ENCODE measurements around the gene PKNOX2.

PKNOX2 gene

GRCh38 chr11:125276619-125276976 lies 112.0 kb downstream of the PKNOX2 start:
- Histone ChIP-seq H3K27me3 (ENCODE audit: insufficient read depth, low read length) (no peaks in the 10 kb centered on the region), H3K4me3 (ENCODE audit: low read length) (no peak overlapping the region), H3K4me1 (ENCODE audit: insufficient read depth, low read length) (peaks cover 11% of the 10 kb centered on the region), H3K36me3 (ENCODE audit: insufficient read depth, low read length) (no peaks in the 10 kb centered on the region), H3K9ac (ENCODE audit: low read depth, low read length) (no peak overlapping the region), H3K27ac (ENCODE audit: low read depth, low read length) (no peak overlapping the region), H3K9me3 (ENCODE audit: insufficient read depth, low read depth, low read length) (no peaks in the 10 kb centered on the region)

GRCh38 chr11:125279676-125280418 lies 115.3 kb downstream of the PKNOX2 start:
- Histone ChIP-seq H3K36me3 (ENCODE audit: insufficient read depth, low read length) (no peaks in the 10 kb centered on the region), H3K9me3 (ENCODE audit: insufficient read depth, low read depth, low read length) (no peaks in the 10 kb centered on the region), H3K27ac (ENCODE audit: low read depth, low read length) (no peak overlapping the region), H3K4me1 (ENCODE audit: insufficient read depth, low read length) (no peaks in the 10 kb centered on the region; the same call in 1 of the 2 replicates), H3K27me3 (ENCODE audit: insufficient read depth, low read length) (no peaks in the 10 kb centered on the region), H3K9ac (ENCODE audit: low read depth, low read length) (no peak overlapping the region), H3K4me3 (ENCODE audit: low read length) (no peak overlapping the region)
- 93% methylated on average over 8 of the region's 8 CpGs for WGBS

- Histone ChIP-seq H3K9me3 (ENCODE audit: insufficient read depth, low read depth, low read length) (no peaks in the 10 kb centered on the region), H3K4me3 (ENCODE audit: low read length) (no peak overlapping the region), H3K36me3 (ENCODE audit: insufficient read depth, low read length) (no peaks in the 10 kb centered on the region), H3K27ac (ENCODE audit: low read depth, low read length) (no peak overlapping the region), H3K27me3 (ENCODE audit: insufficient read depth, low read length) (no peaks in the 10 kb centered on the region), H3K9ac (ENCODE audit: low read depth, low read length) (no peak overlapping the region), H3K4me1 (ENCODE audit: insufficient read depth, low read length) (no peaks in the 10 kb centered on the region; the same call in 1 of the 2 replicates)
- WGBS: 97% methylated on average over 5 of the region's 5 CpGs
Observed at GRCh38 chr11:125280646-125281045, 116.1 kb downstream of the PKNOX2 start.

- no peak overlapping the region for H3K27ac ChIP-seq (ENCODE audit: low read depth, low read length)
- no peaks in the 10 kb centered on the region for H3K27me3 ChIP-seq (ENCODE audit: insufficient read depth, low read length)
- H3K9ac ChIP-seq (ENCODE audit: low read depth, low read length): no peak overlapping the region
- no peaks in the 10 kb centered on the region for H3K9me3 ChIP-seq (ENCODE audit: insufficient read depth, low read depth, low read length)
- H3K4me3 ChIP-seq (ENCODE audit: low read length): no peak overlapping the region
- 83% methylated on average over 12 of the region's 12 CpGs for WGBS
- peaks cover 3% of the 10 kb centered on the region; the same call in 1 of the 2 replicates for H3K4me1 ChIP-seq (ENCODE audit: insufficient read depth, low read length)
- no peaks in the 10 kb centered on the region for H3K36me3 ChIP-seq (ENCODE audit: insufficient read depth, low read length)
Observed at GRCh38 chr11:125281831-125282595, 117.5 kb downstream of the PKNOX2 start.

GRCh38 chr11:125282596-125282914 lies 118.0 kb downstream of the PKNOX2 start:
- Histone ChIP-seq H3K27me3 (ENCODE audit: insufficient read depth, low read length) (no peaks in the 10 kb centered on the region), H3K27ac (ENCODE audit: low read depth, low read length) (no peak overlapping the region), H3K4me3 (ENCODE audit: low read length) (no peak overlapping the region), H3K9ac (ENCODE audit: low read depth, low read length) (no peak overlapping the region), H3K9me3 (ENCODE audit: insufficient read depth, low read depth, low read length) (no peaks in the 10 kb centered on the region), H3K36me3 (ENCODE audit: insufficient read depth, low read length) (no peaks in the 10 kb centered on the region), H3K4me1 (ENCODE audit: insufficient read depth, low read length) (peaks cover 7% of the 10 kb centered on the region; the same call in 1 of the 2 replicates)
- 85% methylated on average over 3 of the region's 3 CpGs for WGBS

GRCh38 chr11:125284245-125284850 lies 119.8 kb downstream of the PKNOX2 start:
- Histone ChIP-seq H3K4me1 (ENCODE audit: insufficient read depth, low read length) (peaks cover 13% of the 10 kb centered on the region; the same call in 1 of the 2 replicates), H3K9me3 (ENCODE audit: insufficient read depth, low read depth, low read length) (no peaks in the 10 kb centered on the region), H3K9ac (ENCODE audit: low read depth, low read length) (no peak overlapping the region), H3K4me3 (ENCODE audit: low read length) (no peak overlapping the region), H3K36me3 (ENCODE audit: insufficient read depth, low read length) (no peaks in the 10 kb centered on the region), H3K27ac (ENCODE audit: low read depth, low read length) (no peak overlapping the region), H3K27me3 (ENCODE audit: insufficient read depth, low read length) (no peaks in the 10 kb centered on the region)
- WGBS: 93% methylated on average over 10 of the region's 10 CpGs

GRCh38 chr11:125285844-125286243 lies 121.3 kb downstream of the PKNOX2 start:
- H3K9me3 ChIP-seq (ENCODE audit: insufficient read depth, low read depth, low read length): no peaks in the 10 kb centered on the region
- WGBS: 92% methylated on average over 7 of the region's 7 CpGs
- no peak overlapping the region for H3K27ac ChIP-seq (ENCODE audit: low read depth, low read length)

GRCh38 chr11:125286486-125286885 lies 121.9 kb downstream of the PKNOX2 start:
- no peaks in the 10 kb centered on the region for H3K27me3 ChIP-seq (ENCODE audit: insufficient read depth, low read length)
- peaks cover 13% of the 10 kb centered on the region; the same call in 1 of the 2 replicates for H3K4me1 ChIP-seq (ENCODE audit: insufficient read depth, low read length)
- no peak overlapping the region for H3K4me3 ChIP-seq (ENCODE audit: low read length)
- H3K36me3 ChIP-seq (ENCODE audit: insufficient read depth, low read length): no peaks in the 10 kb centered on the region
- H3K9me3 ChIP-seq (ENCODE audit: insufficient read depth, low read depth, low read length): no peaks in the 10 kb centered on the region
- WGBS: 75% methylated on average over 8 of the region's 8 CpGs
- H3K9ac ChIP-seq (ENCODE audit: low read depth, low read length): no peak overlapping the region
- H3K27ac ChIP-seq (ENCODE audit: low read depth, low read length): no peak overlapping the region

More at GRCh38 chr11:125285844-125286243, 121.3 kb downstream of the PKNOX2 start:
- no peak overlapping the region for H3K9ac ChIP-seq (ENCODE audit: low read depth, low read length)
- H3K4me3 ChIP-seq (ENCODE audit: low read length): no peak overlapping the region
- no peaks in the 10 kb centered on the region for H3K36me3 ChIP-seq (ENCODE audit: insufficient read depth, low read length)
- H3K4me1 ChIP-seq (ENCODE audit: insufficient read depth, low read length): peaks cover 13% of the 10 kb centered on the region; the same call in 1 of the 2 replicates
- H3K27me3 ChIP-seq (ENCODE audit: insufficient read depth, low read length): no peaks in the 10 kb centered on the region

- no peaks in the 10 kb centered on the region for H3K36me3 ChIP-seq (ENCODE audit: insufficient read depth, low read length)
- no peaks in the 10 kb centered on the region for H3K9me3 ChIP-seq (ENCODE audit: insufficient read depth, low read depth, low read length)
- no peaks in the 10 kb centered on the region for H3K27me3 ChIP-seq (ENCODE audit: insufficient read depth, low read length)
- no peak overlapping the region for H3K4me3 ChIP-seq (ENCODE audit: low read length)
- H3K4me1 ChIP-seq (ENCODE audit: insufficient read depth, low read length): peaks cover 13% of the 10 kb centered on the region; the same call in 1 of the 2 replicates
- H3K27ac ChIP-seq (ENCODE audit: low read depth, low read length): no peak overlapping the region
- 77% methylated on average over 11 of the region's 11 CpGs for WGBS
- no peak overlapping the region for H3K9ac ChIP-seq (ENCODE audit: low read depth, low read length)
Observed at GRCh38 chr11:125287491-125288210, 123.1 kb downstream of the PKNOX2 start.

- Histone ChIP-seq H3K4me3 (ENCODE audit: low read length) (no peak overlapping the region), H3K9me3 (ENCODE audit: insufficient read depth, low read depth, low read length) (no peaks in the 10 kb centered on the region), H3K9ac (ENCODE audit: low read depth, low read length) (no peak overlapping the region), H3K36me3 (ENCODE audit: insufficient read depth, low read length) (no peaks in the 10 kb centered on the region), H3K27me3 (ENCODE audit: insufficient read depth, low read length) (no peaks in the 10 kb centered on the region), H3K4me1 (ENCODE audit: insufficient read depth, low read length) (peaks cover 13% of the 10 kb centered on the region; the same call in 1 of the 2 replicates), H3K27ac (ENCODE audit: low read depth, low read length) (no peak overlapping the region)
- WGBS: 88% methylated on average over 9 of the region's 9 CpGs
Observed at GRCh38 chr11:125289419-125290098, 125.0 kb downstream of the PKNOX2 start.
